NAMALWA (cell line): ENCODE results near the gene PHF1.

Source experiments
- DNase-seq: peaks from one replicate; pipeline ENCODE4 v3.0.0-alpha.2; 2015; ENCODE audit warnings: low spot score

PHF1 gene

GRCh38 chr6:33431880-33432541 lies 21.2 kb downstream of the PHF1 start:
- DNase-seq: peak; percentile 65

GRCh38 chr6:33432546-33432945 lies 21.7 kb downstream of the PHF1 start:
- no peak for DNase-seq

GRCh38 chr6:33433001-33433543 lies 22.3 kb downstream of the PHF1 start:
- no peak for DNase-seq

GRCh38 chr6:33433544-33434191 lies 22.9 kb downstream of the PHF1 start:
- DNase-seq: no peak

DNA sequence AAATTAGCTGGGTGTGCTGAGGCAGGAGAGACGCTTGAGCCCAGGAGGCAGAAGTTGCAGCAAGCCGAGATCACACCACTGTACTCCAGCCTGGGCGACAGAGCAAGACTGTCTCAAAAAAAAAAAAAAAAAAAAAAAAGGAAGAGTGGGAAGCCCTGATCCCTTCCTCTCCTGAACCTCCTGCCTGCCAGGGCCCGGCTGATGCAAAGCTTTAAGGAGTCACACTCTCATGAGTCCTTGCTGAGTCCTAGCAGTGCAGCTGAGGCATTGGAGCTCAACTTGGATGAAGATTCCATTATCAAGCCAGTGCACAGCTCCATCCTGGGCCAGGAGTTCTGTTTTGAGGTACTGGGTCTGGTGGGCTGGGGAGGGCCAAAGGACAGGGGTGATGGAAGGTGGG lies 24.1 kb downstream of the PHF1 start:
- no peak for DNase-seq

GRCh38 chr6:33437666-33438065 lies 26.9 kb downstream of the PHF1 start:
- no peak for DNase-seq

DNA sequence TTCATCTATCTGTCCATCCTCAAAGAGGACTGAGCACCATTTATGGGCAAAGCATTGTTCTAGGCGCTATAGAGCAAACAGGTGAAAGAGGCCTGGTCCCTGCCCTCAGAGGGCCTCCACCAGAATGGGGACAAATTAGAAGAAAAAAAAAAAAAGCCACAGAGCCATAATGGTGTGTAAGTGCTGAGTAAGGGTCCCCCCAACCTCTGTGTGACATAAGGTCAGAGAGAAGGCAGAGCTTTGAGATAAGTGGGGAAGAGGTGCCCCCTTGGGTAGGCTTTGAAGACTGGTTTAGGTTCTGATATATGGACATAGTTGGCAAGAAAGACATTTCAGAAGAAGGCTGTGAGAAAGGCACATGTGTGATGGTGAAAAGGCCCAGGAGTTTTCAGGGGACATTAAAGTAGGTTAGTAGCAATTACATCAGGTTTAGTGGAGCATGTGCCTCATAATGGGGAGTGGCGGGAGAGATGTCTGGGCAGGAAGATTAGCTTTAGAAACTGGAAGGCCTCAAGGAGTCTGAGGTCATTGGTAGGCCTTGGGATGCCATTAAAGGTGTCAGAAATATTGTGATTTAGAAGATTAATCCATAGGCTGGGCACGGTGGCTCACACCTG lies 28.3 kb downstream of the PHF1 start:
- DNase-seq: no peak

DNA sequence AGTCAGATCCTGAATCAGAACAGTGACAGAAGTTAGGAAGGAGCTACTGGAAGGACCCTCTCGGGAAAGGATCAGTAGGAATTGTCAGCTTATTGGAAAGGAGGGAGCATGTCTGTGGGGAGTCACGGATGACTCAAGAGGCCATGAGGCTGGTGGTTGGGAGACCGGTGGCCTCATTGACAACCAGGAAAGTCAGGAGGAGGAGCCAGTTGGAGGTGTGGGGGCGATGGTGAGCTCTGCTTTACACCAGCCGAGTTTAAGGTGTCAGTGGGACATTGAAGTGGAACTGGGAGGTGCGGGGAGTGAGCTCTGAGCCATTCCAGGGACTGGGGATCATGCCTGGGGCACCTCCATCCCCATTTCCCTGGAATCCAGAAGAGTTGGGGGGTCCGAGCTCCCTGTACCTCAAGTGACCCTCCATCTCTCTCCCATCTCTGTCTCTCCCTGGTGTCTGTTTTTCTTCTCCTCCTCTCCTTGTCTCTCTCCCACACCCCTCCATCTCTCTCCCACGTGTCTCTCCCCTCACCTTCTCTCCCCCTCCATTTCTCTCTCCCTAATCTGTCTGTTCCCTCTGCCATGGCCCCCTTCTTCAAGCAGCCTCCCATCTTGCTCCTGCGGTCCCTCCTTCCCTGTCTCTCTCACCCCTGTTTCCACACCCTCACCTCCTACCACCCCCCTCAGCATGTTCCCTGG lies 29.3 kb downstream of the PHF1 start:
- no peak for DNase-seq

DNA sequence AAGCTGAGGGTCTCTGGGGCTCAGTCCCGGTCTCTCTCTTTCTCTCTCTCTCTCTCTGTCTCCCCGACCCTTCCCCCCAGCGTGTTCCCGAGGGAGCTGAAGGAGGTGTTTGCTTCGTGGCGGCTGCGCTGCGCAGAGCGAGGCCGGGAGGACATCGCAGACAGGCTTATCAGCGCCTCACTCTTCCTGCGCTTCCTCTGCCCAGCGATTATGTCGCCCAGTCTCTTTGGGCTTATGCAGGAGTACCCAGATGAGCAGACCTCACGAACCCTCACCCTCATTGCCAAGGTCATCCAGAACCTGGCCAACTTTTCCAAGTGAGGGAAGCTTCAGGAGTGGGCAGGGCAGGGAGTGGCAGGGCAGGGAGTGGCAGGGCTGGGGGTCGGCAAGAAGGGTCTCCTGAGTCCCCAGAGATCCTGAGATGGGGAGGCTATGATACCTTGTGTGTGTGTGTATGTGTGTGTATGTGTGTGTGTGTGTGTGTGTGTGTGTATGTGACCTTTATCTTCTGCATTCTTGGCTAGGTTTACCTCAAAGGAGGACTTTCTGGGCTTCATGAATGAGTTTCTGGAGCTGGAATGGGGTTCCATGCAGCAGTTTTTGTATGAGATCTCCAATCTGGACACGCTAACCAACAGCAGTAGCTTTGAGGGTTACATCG lies 30.0 kb downstream of the PHF1 start:
- DNase-seq: no peak

GRCh38 chr6:33441457-33441856 lies 30.6 kb downstream of the PHF1 start:
- no peak for DNase-seq

DNA sequence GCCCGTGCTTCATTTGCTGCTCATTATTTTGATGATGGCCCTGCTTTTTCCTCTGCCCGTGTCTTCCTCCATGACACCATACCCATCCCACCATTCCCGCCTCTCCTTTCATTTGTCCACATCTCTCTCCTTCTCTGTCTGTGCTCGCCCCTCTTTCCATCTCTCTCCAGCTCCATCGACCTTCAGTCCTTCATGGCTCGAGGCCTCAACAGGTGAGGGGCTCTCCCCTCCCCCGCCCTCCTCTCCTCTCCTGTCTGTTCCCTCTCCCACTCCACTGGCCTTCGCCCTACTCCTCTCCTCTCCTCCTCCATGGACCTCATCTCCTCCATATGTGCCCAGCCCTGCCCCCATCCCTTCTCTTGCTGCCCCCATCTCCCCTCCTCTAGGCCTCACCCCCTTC lies 31.5 kb downstream of the PHF1 start:
- no peak for DNase-seq

DNA sequence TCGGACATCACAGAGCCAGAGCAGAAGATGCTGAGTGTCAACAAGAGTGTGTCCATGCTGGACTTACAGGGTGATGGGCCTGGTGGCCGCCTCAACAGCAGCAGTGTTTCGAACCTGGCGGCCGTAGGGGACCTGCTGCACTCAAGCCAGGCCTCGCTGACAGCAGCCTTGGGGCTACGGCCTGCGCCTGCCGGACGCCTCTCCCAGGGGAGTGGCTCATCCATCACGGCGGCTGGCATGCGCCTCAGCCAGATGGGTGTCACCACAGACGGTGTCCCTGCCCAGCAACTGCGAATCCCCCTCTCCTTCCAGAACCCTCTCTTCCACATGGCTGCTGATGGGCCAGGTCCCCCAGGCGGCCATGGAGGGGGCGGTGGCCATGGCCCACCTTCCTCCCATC lies 32.2 kb downstream of the PHF1 start:
- no peak for DNase-seq

DNA sequence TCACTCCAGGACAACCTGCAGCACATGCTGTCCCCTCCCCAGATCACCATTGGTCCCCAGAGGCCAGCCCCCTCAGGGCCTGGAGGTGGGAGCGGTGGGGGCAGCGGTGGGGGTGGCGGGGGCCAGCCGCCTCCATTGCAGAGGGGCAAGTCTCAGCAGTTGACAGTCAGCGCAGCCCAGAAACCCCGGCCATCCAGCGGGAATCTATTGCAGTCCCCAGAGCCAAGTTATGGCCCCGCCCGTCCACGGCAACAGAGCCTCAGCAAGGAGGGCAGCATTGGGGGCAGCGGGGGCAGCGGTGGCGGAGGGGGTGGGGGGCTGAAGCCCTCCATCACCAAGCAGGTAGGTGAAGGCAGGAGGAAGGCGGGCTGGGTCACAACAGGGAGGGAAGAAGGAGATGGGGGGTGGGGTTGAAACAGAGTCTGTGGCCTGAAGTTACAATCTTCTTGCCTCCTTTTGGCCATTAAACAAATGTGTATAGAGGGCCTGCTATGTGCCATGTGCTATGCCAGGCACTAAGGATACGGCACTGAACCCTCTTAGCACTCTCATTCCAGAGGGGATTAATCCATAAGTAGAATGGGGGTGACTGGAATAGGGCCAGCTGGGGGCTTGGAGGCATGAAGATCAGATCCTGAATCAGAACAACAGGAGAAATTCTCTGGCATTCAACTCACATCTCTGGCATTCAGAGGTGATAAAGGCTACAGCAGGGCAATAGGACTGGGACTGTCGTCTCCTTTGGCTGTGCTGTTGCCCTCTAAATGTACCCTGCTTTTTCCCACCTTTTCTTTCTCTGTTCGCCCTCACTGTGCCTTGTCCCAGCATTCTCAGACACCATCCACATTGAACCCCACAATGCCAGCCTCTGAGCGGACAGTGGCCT lies 33.0 kb downstream of the PHF1 start:
- no peak for DNase-seq

- DNase-seq: no peak
These were observed 34.3 kb downstream of the PHF1 start for GRCh38 chr6:33445119-33445603.

DNA sequence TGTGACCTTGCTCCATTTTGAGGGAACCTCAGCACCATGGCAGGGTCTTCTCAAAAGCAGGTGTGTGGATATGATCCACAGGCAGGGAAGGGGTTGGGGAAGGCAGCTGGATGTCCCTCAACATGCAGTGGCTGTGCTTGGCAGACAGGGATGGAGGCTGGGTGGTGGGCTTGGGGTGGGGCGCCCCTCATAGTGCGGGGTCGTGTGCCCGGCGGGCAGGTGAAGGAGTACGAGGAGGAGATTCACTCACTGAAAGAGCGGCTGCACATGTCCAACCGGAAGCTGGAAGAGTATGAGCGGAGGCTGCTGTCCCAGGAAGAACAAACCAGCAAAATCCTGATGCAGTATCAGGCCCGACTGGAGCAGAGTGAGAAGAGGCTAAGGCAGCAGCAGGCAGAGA lies 35.5 kb downstream of the PHF1 start:
- no peak for DNase-seq

GRCh38 chr6:33450434-33450833 lies 39.6 kb downstream of the PHF1 start:
- DNase-seq: no peak

GRCh38 chr6:33451606-33452005 lies 40.8 kb downstream of the PHF1 start:
- DNase-seq: no peak

- DNase-seq: no peak
These were observed 41.7 kb downstream of the PHF1 start for GRCh38 chr6:33452496-33452895.

- DNase-seq: peak; percentile 36
These were observed 42.7 kb downstream of the PHF1 start for GRCh38 chr6:33453393-33454008.
